Stimulated activated naive CD8-positive, alpha-beta T cell treated with anti-CD3 and anti-CD28 coated beads, Interleukin-15, Interleukin-2, amounts not matched to agents 100 ng/mL and 50 ng/mL, for 24 hours (primary cell): ENCODE measurements around the gene ATP2B1.

ENCODE experiments used
- H3K27ac Mint-ChIP-seq: one replicate; pipeline ENCODE4 v1.8.0; 2021; ENCODE audit warnings: mild to moderate bottlenecking, mixed read lengths
- H3K27me3 Mint-ChIP-seq: one replicate; pipeline ENCODE4 v1.8.0; 2021; ENCODE audit warnings: mixed read lengths
- H3K36me3 Mint-ChIP-seq: one replicate; pipeline ENCODE4 v1.8.0; 2021; ENCODE audit warnings: low read depth, mixed read lengths
- H3K4me1 Mint-ChIP-seq: one replicate; pipeline ENCODE4 v1.8.0; 2021; ENCODE audit warnings: low read depth, mixed read lengths
- H3K4me3 Mint-ChIP-seq: one replicate; pipeline ENCODE4 v1.8.0; 2021; ENCODE audit warnings: mild to moderate bottlenecking, mixed read lengths
- H3K9me3 Mint-ChIP-seq: one replicate; pipeline ENCODE4 v1.8.0; 2021; ENCODE audit warnings: mixed read lengths

Gene ATP2B1

GRCh38 chr12:89690925-89691324 is 17.7 kb downstream of the ATP2B1 start:
- Mint-ChIP-seq H3K27me3 (no peaks in the 10 kb centered on the region), H3K4me1 (peaks cover 69% of the 10 kb centered on the region), H3K9me3 (no peaks in the 10 kb centered on the region), H3K4me3 (no peak overlapping the region), H3K27ac (no peak overlapping the region), H3K36me3 (no peaks in the 10 kb centered on the region)

DNA sequence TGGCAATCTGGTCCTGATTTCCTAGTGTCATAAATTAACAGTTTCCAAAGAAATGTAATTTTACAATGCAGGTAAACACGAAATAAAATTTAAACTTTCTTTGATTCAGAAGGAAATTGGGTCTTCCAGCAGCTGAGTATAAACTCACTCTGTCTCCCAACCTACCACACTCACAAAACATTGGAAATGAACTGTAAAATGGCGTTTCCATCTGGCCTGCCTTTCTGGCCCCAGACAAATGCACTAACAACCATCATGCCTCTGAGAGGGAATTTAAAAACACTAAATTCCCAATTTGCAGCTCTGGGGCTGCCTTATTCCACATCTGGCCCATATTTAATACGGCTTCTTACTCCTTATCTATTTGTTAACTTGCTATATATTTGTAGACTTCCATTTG is 19.3 kb downstream of the ATP2B1 start:
- peaks cover 11% of the 10 kb centered on the region for H3K36me3 Mint-ChIP-seq
- H3K27ac Mint-ChIP-seq: no peak overlapping the region
- no peak overlapping the region for H3K4me3 Mint-ChIP-seq
- peaks cover 70% of the 10 kb centered on the region for H3K4me1 Mint-ChIP-seq
- no peaks in the 10 kb centered on the region for H3K27me3 Mint-ChIP-seq
- no peaks in the 10 kb centered on the region for H3K9me3 Mint-ChIP-seq

- H3K9me3 Mint-ChIP-seq: peaks cover 5% of the 10 kb centered on the region
- no peak overlapping the region for H3K27ac Mint-ChIP-seq
- H3K27me3 Mint-ChIP-seq: no peaks in the 10 kb centered on the region
- H3K4me1 Mint-ChIP-seq: peaks cover 65% of the 10 kb centered on the region
- no peak overlapping the region for H3K4me3 Mint-ChIP-seq
- peaks cover 32% of the 10 kb centered on the region for H3K36me3 Mint-ChIP-seq
These were observed 22.3 kb downstream of the ATP2B1 start for GRCh38 chr12:89686311-89686710.

GRCh38 chr12:89685363-89685972 is 23.2 kb downstream of the ATP2B1 start:
- Mint-ChIP-seq H3K9me3 (peaks cover 12% of the 10 kb centered on the region), H3K27ac (no peak overlapping the region), H3K36me3 (peaks cover 39% of the 10 kb centered on the region), H3K4me3 (no peak overlapping the region), H3K27me3 (no peaks in the 10 kb centered on the region), H3K4me1 (peaks cover 63% of the 10 kb centered on the region)

- H3K9me3 Mint-ChIP-seq: peaks cover 16% of the 10 kb centered on the region
- peaks cover 69% of the 10 kb centered on the region for H3K4me1 Mint-ChIP-seq
- peaks cover 52% of the 10 kb centered on the region for H3K36me3 Mint-ChIP-seq
- H3K27me3 Mint-ChIP-seq: no peaks in the 10 kb centered on the region
- H3K27ac Mint-ChIP-seq: no peak overlapping the region
- no peak overlapping the region for H3K4me3 Mint-ChIP-seq
These were observed 24.5 kb downstream of the ATP2B1 start for GRCh38 chr12:89684136-89684535.

DNA sequence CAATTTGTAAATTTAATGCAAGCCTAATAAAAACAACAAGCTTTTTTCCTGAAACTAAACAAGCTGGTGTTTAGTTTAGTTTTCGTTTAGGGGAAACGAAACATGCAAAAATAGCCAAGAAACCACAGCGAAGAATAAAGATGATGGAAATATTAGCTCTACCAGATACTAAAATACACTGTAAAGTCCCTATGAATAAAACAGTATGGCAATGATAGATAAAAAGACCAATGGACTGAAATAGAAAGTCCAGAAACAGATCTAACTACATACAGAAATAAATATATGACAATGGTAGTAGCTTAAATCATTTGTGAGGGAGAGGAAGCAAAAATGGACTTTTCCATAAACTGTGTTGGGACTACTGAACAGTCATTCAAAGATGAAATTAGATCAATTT is 26.4 kb downstream of the ATP2B1 start:
- peaks cover 55% of the 10 kb centered on the region for H3K36me3 Mint-ChIP-seq
- H3K9me3 Mint-ChIP-seq: peaks cover 16% of the 10 kb centered on the region
- no peak overlapping the region for H3K27ac Mint-ChIP-seq
- no peak overlapping the region for H3K4me3 Mint-ChIP-seq
- H3K4me1 Mint-ChIP-seq: peaks cover 79% of the 10 kb centered on the region
- no peaks in the 10 kb centered on the region for H3K27me3 Mint-ChIP-seq

DNA sequence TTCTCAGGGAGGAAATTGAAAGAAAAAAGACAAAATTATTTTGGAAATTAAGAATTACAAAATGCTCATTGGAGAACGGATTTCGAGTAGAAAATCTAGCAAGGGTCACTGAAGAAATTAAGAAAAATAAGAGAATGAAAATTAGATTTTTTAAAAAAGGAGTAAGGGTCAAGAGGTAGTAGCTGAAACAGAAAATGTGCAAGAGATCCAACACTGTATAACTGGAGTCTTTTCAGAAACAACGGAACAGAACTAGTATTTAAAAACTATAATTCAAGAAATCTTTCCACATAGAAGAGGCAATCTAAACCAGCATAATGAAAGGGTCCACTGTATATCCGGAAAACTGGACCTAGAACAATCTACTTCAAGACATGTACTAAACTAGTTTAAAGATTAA is 28.2 kb downstream of the ATP2B1 start:
- H3K27ac Mint-ChIP-seq: no peak overlapping the region
- peaks cover 16% of the 10 kb centered on the region for H3K9me3 Mint-ChIP-seq
- H3K27me3 Mint-ChIP-seq: no peaks in the 10 kb centered on the region
- H3K4me1 Mint-ChIP-seq: peaks cover 86% of the 10 kb centered on the region
- no peak overlapping the region for H3K4me3 Mint-ChIP-seq
- H3K36me3 Mint-ChIP-seq: peaks cover 54% of the 10 kb centered on the region

DNA sequence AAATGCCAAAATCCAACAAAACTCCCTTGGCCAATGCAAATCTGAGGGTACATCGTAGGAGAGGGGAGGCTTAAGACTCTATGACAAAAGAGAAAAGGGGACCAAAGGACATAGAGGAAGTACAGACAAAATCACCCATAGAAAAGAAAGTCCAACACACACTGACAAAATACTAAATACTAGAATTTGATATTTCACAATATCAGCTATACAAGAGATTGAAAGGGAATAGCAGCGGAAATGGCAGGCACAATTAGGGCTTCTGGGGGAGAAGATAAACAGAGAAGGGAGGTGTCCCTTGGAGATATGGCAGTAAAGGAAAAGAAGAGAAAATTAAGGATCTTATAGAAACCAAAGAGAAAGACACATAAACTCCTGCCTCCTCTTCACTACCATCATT is 29.0 kb downstream of the ATP2B1 start:
- H3K4me1 Mint-ChIP-seq: peaks cover 86% of the 10 kb centered on the region
- no peak overlapping the region for H3K27ac Mint-ChIP-seq
- H3K27me3 Mint-ChIP-seq: no peaks in the 10 kb centered on the region
- H3K9me3 Mint-ChIP-seq: peaks cover 16% of the 10 kb centered on the region
- peaks cover 47% of the 10 kb centered on the region for H3K36me3 Mint-ChIP-seq
- no peak overlapping the region for H3K4me3 Mint-ChIP-seq

DNA sequence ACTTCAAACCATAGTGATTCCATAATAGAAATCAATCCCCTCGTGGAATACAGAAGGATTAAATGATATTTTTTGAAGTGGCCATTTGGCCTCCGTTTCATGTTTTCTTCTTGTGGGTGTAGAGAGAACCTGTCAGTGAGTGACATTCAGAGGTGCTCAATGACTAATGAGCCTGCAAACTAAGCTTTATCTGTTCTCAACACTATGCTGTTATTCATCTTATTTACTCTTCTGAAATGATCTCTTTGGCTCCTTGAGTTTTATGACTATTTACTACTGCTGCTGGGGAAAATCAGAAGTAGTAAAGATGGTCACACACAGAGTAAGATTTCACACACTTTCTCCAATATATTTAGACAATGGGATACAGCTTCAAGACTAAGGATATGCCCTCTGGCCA is 30.4 kb downstream of the ATP2B1 start:
- H3K27me3 Mint-ChIP-seq: no peaks in the 10 kb centered on the region
- no peak overlapping the region for H3K4me3 Mint-ChIP-seq
- H3K36me3 Mint-ChIP-seq: peaks cover 37% of the 10 kb centered on the region
- no peak overlapping the region for H3K27ac Mint-ChIP-seq
- H3K4me1 Mint-ChIP-seq: peaks cover 88% of the 10 kb centered on the region
- peaks cover 12% of the 10 kb centered on the region for H3K9me3 Mint-ChIP-seq

GRCh38 chr12:89676930-89677329 is 31.7 kb downstream of the ATP2B1 start:
- peaks cover 25% of the 10 kb centered on the region for H3K36me3 Mint-ChIP-seq
- H3K27ac Mint-ChIP-seq: no peak overlapping the region
- H3K4me3 Mint-ChIP-seq: no peak overlapping the region
- H3K4me1 Mint-ChIP-seq: peaks cover 89% of the 10 kb centered on the region
- H3K9me3 Mint-ChIP-seq: peaks cover 11% of the 10 kb centered on the region
- no peaks in the 10 kb centered on the region for H3K27me3 Mint-ChIP-seq

- peaks cover 86% of the 10 kb centered on the region for H3K4me1 Mint-ChIP-seq
- no peaks in the 10 kb centered on the region for H3K9me3 Mint-ChIP-seq
- no peak overlapping the region for H3K27ac Mint-ChIP-seq
- no peaks in the 10 kb centered on the region for H3K27me3 Mint-ChIP-seq
- H3K4me3 Mint-ChIP-seq: no peak overlapping the region
- peaks cover 24% of the 10 kb centered on the region for H3K36me3 Mint-ChIP-seq
These were observed 34.2 kb downstream of the ATP2B1 start for GRCh38 chr12:89674326-89674942.

GRCh38 chr12:89673603-89674002 is 35.0 kb downstream of the ATP2B1 start:
- Mint-ChIP-seq H3K9me3 (no peaks in the 10 kb centered on the region), H3K4me3 (no peak overlapping the region), H3K4me1 (peaks cover 86% of the 10 kb centered on the region), H3K27ac (no peak overlapping the region), H3K36me3 (peaks cover 27% of the 10 kb centered on the region), H3K27me3 (no peaks in the 10 kb centered on the region)

DNA sequence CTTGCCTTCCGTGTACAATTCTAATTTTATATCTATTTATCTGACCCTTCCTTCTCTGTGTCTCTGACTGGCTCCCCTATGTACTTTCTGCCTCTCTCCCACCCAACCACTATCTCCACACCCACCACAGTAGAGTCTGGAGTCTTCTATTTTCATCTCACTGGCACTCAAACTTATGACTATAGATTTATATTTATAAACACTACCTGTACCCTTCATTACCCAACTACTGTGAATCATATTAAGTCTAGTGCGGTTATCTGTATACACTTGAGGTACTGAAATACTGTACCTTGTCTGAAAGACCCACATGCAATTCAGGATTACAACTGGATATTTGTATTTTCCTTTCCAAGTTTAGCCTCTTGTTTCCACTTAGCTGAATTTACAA is 36.1 kb downstream of the ATP2B1 start:
- no peaks in the 10 kb centered on the region for H3K27me3 Mint-ChIP-seq
- H3K36me3 Mint-ChIP-seq: peaks cover 29% of the 10 kb centered on the region
- peaks cover 85% of the 10 kb centered on the region for H3K4me1 Mint-ChIP-seq
- H3K9me3 Mint-ChIP-seq: no peaks in the 10 kb centered on the region
- H3K27ac Mint-ChIP-seq: peak overlapping the region; percentile 7
- no peak overlapping the region for H3K4me3 Mint-ChIP-seq

DNA sequence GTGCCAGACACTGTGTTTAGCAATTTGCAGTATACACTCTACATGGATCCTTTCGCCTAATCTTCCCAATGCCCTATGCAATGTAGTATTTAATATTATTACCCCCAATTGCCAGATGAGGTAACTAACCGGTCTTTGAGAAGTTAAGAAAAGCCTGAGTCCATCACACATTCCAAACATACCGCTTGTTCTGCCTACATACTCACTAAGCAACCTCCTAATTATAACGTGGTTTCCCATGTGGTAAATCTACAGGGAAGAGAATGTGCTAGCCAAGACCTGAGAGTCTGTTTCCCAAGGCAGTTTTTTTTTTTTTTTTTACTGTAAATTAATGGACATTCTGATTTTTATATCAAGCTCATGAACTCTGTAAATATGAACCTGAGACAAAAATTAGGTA is 37.2 kb downstream of the ATP2B1 start:
- Mint-ChIP-seq H3K9me3 (no peaks in the 10 kb centered on the region), H3K4me3 (no peak overlapping the region), H3K27me3 (no peaks in the 10 kb centered on the region), H3K27ac (no peak overlapping the region), H3K4me1 (peaks cover 87% of the 10 kb centered on the region), H3K36me3 (peaks cover 34% of the 10 kb centered on the region)

DNA sequence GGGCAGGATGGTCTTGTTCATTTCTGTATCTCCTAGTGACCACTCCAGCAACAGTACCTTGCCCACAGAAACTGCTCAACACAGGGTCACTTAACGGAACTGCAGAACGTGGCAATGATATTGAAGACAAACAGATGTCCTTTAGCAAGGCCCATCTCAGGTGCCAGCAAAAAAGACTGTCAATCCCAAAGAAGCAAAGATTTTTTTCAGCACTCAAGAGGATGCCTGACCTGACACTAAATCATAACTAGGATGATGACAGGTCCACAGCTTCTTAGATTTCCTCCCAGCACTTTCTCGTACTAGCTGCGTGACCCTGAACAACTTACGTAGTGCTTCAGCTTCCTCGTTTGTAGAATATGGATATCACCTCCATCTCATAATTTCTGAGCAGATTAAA is 39.4 kb downstream of the ATP2B1 start:
- Mint-ChIP-seq H3K27me3 (no peaks in the 10 kb centered on the region), H3K27ac (no peak overlapping the region), H3K4me1 (peaks cover 86% of the 10 kb centered on the region), H3K9me3 (no peaks in the 10 kb centered on the region), H3K36me3 (peaks cover 36% of the 10 kb centered on the region), H3K4me3 (no peak overlapping the region)

DNA sequence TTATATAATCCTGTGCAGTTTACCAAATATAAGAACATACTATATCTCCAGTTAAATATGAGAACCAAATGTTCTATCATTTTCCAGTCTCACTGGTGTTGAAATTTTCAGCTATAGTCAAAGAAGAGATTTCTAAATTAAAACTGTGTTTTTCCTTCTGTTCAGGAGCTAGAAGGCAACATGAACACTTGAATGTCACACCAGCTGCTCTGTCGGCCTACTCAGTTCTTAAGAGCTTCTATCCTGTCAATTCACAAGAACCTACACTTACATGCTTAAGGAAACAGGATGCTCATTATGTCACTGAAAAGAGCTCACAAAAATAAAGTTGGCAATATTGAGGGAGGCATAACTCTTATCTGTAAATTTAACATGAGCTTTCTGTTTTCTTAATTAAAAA is 43.1 kb downstream of the ATP2B1 start:
- Mint-ChIP-seq H3K27me3 (no peaks in the 10 kb centered on the region), H3K36me3 (peaks cover 28% of the 10 kb centered on the region), H3K4me1 (peaks cover 80% of the 10 kb centered on the region), H3K9me3 (no peaks in the 10 kb centered on the region), H3K27ac (no peak overlapping the region), H3K4me3 (no peak overlapping the region)
